Islet precursor cell (in vitro differentiated cells): ENCODE data around the gene TMEM72.
"Not testable (repeated sequence)": the region's sequence is repeated elsewhere in the genome, so short reads cannot be mapped to it uniquely, and the experiment has no call there.

ENCODE experiments used
- DNase-seq: peaks from one replicate; pipeline ENCODE4 v3.0.0-alpha.2; 2018

The TMEM72 gene

DNA sequence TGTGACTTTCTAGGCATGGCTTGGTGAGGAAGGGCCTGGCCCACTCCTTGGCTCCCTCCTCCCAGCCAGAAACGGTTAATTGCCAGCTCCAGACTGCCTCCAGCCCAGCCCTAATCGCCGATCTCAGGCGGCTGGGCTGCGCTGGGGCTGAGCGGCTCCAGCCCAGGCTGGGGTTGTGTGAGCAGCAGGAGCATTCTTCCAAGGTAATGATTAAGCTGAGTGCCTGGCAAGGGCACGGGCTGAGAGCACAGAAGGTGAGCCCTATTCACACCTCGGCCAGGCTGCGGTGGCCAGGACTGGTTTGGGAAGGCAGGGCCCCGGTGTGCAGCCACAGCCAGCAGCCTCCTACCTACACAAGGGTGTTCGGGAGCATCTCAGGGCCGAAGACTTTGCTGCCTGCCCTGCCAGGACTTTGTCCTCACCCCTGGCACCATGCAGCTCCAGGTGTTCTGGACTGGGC lies at the start of gene TMEM72:
TSS of gene TMEM72 (plus strand) at position 257 of the 460 bp plus-strand sequence. CDS start at position 433, 176 bp downstream.
- peak; percentile 89 for DNase-seq

DNA sequence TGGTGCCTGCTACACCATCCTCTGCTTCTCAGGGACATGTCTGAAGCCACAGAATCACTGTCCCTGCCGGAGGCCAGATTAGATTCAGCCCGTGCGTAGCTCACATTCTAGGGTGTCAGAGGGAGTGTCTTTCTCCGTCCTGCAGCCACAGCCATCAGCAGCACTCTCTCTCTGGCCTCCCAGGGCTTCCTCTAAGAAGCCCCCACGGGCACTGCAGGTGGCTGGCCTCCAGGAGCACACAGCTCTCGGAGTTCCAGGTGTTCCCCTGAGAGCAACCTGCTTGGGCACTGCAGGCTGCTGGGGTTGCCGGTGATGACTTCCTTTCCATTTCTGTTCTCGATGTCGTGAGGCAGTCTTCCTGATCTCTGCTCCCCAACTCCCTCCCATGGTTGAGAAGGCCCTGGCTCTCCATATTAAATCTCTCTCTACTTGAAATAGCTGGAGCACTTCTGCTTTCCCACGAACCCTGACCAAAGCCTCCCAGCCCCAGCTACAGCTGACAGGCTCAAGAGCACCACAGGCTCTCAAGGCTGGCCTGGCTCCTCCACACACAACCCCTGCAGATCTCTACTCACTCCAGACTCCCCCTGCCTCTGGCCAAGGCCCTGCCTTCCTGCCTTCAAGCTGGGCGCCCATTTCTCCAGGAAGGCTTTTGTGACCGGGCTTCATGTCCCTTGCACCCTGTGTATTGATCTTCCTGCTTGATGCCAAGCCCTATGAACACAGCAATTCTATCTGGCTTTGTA lies 49.0 kb upstream of the TMEM72 start:
- DNase-seq = peak; percentile 45

DNA sequence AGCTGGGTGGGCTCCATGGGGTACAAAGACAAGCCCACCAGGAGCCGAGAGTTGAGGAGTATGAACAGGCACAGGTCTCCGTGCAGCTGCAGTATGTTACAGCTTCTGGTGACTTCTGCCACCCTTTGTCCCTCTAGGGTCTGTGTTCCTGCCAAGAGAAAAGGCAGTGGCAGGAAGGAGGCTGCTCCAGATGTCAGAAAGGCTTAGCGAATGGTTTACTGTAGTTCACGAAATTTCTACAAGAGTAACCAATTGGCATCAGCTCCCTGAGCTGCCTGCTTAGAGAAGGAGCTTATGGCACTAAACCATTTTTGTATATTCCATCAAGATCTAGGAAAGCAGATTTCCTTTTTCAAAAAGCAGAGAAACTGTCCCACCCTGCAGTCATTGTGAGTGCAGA lies 48.2 kb upstream of the TMEM72 start:
- DNase-seq = peak; percentile 41

DNA sequence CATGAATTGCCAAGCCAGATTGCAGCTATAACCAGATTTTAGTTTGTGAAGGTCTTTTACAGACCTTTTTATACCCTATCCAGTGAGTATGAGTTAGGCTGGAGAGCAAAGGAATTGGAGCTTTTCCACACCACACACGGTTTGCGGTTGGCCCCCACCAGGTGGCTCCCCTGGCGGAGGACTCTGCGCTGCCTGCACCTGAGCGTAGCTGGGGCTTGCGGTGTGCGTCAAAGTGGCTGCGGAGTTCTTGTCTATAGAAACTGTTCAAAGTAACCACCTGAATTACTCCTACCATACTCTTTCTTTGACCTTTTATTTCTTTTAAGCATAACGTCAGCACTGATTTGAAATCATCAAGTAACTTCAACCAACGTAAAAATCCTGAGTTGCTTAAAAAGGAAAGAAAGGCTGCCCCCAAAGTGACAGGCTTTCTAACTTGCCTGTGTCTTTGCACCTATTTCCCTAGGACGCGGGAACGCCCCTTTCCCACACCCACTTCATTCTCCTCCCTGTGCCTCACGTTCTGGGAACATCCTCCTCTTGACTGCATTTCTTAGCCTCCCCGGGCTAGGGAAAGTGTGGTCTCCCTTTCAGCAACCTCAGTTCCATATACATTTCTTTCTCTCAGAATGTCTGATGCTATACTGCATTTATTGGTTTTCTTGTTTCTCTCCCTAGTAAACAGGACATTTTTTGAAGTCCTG lies 47.6 kb upstream of the TMEM72 start:
- peak; percentile 69 for DNase-seq

DNA sequence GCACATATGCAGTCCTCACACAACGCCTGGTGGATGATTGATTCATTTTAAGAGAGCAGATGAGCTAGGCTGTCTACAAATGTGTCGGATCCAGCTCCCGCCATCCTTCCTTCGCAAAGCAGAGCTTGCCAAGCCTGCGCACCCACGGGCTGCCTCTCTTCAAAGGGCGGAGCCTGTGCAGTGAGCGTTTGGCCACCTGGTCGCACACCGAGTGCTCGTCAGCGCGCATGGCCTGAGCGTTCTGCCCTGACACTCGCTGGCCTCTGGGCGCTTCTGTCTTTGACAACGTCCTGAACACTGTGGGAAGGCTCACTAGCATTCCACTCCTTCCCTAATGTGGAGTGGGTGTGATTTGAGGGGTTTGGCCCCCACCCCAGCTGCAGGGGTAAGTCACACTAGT lies 47.1 kb upstream of the TMEM72 start:
- peak; percentile 79 for DNase-seq

DNA sequence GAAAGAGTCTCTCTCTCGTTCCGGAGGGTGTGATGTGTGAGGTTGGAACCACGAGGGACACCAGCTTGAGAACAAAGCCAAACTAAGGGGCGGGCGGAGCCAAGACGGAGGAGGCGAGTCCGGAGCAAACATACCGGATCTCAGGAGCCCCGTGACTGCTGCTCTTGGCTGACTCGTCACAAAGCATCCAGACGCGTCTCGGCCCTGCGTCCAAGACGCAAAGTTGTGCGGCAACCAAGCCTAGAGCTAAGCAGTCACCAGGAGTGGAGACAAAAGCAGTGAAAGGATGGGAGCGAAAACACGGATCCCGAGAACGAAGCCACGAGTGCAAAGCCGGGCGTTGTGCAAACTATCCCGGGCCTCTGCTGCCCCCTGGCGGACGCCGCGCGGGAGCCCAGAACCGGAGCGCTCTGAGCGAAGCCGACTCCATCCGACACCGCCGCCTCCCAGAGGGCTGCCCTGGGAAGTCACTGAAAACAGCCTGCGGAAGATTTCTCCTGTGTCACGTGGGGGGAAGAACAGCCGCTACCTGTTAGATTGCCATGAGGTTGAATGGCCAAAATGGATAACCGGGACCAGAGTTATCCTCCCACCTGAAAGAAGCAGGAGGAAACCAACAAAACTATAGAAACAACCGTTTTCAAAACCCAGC lies 46.4 kb upstream of the TMEM72 start:
- peak; percentile 96 for DNase-seq

DNA sequence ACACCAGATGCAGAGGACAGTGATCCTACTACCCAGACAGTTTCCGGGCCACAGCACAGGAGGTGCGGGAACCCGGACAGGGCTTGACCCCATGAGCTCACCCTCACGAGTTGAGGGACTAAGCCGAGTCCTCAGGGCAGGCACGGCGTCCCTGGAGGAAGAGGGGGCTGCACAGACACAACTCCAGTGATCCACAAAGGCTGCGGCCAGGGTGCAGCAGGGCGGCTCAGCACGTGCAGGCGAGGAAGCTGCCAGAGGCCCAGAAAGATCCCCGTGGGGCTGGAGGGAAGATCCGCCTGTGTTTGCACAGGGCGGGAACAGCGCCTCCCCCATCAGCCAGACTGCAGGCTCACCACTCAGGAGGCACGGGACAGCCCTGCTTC lies 45.9 kb upstream of the TMEM72 start:
- DNase-seq = no peak

DNA sequence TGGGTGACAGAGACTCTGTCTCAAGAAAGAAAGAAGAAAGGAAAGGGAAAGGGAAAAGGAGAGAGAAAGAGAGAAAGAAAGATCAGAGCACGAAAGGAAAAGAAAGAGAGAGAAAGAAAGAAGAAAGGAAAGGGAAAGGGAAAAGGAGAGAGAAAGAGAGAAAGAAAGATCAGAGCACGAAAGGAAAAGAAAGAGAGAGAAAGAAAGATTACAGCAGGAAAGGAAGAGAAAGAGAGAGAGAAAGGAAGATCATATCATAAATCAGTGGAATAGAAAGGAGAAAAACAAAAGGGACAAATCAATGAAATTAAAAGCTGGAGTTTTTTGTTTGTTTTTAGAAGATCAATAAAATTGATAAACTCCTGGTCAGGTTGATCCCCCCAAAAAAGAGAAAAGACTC lies 44.8 kb upstream of the TMEM72 start:
- DNase-seq = not testable (repeated sequence)

DNA sequence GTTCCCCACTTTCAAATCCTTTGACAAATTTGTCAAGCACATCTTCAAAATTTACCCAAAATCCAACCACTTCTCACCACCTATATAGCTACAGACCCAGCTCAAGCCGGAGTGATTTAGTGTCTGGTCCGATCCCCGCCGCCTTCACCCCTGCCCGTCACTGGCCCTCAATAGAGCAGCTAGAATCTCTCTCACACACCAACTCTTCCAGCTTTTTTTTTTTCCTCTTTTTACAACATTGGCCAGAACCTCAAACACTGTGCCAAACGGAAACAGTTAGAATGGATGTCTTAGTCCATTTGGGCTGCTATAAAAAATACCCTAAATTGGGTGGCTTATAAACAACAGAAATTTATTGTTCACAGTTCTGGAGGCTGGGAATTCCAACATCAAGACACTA lies 41.1 kb upstream of the TMEM72 start:
- DNase-seq = peak; percentile 7

DNA sequence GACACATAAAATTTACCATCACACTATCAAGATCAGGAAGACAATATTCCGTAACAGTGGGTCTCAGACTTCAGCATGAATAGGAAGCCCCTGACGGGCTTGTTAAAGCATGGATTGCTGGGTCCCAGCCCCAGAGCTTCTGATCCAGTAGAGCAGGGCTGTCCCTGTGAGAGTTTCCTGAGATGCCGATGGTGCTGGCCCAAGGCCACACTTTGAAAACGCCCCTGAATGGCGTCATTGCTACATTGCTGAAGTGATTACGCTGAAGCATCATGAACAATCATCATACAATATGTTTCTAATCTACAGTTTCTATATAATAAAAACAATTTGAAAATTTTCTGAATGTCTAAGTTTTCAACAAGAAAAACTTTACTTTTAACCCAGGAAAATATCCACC lies 38.0 kb upstream of the TMEM72 start:
- peak; percentile 12 for DNase-seq

DNA sequence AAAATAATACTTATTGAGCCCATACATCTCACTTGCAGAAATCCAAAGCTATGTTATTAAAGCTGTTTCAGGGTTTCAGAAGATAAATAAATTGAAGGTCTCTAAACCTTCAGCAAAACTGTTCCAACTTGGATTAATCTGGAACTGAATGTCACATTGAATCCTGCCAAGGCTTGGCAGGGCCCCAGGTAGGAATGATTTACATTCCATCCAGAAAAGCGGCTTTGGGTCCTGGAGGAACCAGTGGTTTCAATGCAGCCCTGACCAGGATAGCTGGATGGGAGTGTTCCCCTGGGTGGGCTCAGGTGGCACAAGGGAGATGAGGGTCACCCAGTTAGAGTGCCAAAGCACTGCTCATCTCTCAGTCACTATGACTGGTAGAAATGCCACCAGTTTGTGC lies 37.0 kb upstream of the TMEM72 start:
- DNase-seq = peak; percentile 42

DNA sequence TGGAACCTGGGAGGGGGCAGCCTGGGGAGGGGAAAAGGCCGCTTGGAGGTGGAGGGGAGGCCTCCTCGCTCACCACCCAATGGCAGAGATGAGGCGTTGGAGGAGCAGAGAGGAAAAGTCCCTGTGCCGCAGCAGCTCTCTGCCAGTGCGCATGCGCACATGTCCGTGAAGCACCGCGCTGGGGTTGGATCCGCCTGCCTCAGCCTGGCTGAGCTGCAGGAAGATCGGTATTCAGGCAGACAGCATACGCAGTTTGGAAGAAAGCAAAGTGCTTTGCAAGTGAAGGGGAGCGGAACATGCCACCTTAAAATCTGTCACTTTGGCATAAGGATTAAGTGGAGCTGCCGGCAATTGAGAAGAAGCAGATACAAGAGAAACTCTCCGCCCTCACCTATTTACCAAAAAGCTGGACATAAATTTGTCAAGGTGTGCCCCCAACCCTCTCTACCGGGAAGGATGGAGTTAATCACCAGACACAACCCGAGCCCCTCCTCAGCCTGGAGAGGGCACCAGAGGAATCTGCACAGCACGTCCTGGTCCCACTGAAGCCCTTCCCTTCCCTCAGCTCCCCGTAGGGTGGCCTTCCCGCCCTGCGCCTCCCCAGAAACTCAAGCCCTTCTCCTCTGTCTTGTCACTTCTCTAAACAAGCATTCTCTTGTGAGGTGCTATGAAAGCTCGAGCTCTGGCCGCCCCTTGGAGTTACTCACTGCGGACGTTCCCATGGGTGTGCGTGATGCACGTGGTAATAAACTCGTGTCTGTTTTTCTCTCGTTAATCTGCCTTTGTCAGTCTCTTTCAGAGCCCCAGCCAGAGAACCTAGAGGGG lies 32.2 kb upstream of the TMEM72 start:
- DNase-seq = peak; percentile 97

DNA sequence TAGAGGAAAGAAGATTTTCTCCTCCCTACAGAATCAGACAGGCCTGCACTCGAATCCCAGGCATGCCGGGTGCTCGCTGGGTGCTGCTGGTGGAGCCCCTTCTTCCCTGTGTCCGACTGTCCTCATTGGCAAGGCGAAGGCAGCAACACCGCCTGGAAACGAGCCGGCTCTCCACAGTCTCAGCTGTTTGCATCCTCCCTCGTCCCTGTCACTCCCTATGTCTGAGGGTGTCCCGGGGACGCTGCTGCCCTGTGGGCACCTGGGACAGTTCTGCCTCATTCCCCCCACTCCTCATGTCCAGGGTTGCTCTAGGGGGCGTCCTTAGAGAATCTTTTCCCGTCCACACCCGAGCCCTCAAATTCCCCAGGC lies 31.6 kb upstream of the TMEM72 start:
- DNase-seq = no peak

DNA sequence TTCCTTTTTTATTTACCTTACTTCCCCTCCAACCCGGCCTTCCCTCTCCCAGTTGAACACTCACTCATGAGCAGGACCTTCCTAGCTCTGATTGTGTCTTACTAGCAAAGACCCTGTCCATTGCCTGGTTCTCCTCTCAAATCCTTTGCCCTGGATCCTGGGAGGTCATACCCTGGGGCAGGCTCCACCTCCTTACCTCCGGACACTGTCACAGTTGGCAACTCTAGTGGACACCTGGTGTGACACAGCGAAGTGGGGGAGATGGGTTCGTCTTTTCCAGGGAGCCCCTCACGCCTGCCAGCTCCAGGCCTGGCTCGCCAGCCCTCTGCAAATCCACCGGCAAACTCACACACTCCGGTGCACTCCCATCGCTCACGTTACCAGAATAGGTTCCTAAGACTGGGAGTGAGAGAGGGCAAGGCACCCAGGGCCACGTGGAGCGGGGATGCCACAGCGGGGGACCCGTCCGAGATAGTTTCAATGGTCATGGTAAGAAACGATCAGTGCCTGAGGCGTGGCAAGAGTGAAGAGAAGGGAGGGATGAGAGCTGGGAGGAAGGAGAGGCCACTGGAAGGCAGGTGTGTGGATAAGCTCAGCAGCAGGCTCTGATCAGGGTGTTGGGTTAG lies 30.9 kb upstream of the TMEM72 start:
- DNase-seq = peak; percentile 35

DNA sequence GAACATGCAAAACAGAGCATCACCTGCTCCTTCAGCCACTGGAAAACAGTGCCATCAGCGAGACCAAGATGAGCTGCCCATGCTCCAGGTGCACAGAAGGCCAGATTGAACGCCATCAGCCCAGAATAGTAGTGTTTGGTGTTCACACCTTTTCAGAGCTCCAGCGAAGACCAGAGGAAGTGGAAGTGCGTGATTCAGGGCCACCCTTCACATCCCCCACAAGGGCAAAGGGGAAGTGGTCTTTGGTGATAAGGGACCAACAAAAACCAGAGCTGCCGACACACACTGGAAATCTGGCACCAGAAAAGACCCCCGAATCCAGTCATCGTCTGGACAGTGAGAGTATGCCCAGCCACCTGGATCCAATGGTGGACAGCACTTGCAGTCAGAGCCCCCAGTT lies 29.5 kb upstream of the TMEM72 start:
- DNase-seq = no peak

DNA sequence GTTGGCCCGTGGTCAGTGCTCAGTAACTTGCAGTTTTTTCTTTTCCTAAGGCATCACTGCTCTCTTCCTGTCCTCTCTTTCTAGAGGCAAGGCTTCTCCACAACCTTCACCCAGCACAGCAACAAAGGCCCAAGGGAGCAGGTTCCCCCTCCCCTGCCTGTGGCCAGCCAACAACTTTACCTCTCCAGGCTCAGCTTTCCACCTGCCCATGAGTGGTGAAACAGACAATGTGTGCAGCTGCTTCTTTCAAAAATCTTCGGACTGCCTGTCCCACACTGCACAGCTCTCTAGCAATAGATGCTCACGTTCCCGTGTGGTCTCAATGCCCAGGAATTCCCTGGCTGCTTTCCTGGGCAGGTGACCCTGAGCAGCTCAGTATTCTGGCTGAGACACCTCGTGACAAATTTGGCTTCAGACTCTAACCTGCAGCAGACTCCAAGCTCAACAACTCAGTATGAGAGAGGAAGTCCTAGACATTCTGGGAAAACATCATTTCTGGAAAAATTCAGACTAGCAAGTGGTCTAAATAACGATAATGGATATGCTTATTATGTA lies 28.9 kb upstream of the TMEM72 start:
- peak; percentile 53 for DNase-seq

DNA sequence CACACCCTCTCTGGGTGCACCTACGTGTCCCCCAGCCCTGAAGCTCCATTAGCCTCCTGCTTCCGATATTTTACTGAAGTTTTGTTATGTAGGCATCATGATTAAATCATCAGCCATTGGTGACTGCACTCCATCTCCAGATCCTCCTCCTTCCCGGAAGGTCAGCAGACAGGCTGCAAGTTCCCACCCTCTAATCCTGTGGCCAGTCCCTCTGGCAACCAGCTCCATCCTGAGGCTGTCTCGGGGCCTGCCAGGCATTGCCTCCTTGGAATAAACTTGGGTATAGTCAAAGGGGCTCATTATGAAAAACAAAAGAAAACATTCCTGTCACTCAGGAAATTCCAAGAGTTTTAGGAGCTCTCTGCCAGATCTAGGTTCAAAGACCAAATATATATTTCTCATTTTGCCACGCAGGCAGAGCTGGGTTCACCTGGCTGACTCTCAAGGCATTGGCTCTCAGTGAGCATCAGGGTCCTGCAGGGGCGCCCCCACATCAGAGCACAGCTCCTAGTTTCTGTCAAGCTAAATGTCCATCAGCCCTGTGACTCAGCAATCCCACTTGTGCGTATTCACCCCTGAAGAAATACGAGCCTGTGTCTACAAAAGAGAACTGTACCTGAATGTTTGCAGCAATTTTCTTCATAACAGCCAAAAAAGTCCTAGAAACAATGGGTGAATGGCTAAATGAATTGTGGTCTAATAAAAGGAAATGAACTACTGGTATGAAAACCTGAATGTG lies 27.4 kb upstream of the TMEM72 start:
- DNase-seq = peak; percentile 57

DNA sequence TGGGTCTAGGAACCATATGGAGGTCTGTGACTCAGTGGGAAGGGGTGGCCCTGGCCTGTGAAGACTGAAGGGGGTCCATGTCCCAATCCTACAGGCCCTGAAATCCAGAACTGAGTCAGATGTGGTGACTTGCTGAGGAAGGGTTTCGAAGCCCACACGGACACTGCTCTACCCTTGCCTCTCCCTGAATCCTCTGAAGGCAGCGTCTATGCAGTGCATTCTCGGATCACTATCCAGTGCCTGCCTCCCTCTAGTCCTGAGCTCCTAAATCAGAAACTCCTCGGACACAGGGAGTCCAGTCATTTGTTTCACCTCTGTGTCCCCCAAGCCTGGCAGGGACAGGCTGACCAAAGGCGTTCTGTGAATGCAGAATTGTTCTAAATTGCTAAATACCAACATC lies 25.4 kb upstream of the TMEM72 start:
- DNase-seq = peak; percentile 45

DNA sequence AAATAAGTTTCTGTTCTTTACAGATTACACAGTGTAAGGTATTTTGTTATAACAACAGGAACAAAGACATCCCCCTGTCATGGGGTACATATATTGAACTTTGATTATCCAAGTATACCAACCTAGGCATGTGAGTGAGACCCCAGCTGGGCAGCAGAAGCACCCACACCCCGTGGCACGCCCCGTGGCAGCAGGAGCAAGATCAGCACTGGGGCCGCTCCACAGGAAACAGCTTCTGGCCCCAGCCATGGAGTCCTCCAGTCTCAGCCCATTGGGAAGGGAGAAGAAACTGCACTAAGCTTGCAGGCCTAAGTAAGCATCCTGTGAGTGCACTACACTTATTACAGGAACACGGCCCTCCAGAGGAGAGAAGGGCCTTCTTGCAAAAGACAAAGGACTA lies 24.2 kb upstream of the TMEM72 start:
- DNase-seq = peak; percentile 28

DNA sequence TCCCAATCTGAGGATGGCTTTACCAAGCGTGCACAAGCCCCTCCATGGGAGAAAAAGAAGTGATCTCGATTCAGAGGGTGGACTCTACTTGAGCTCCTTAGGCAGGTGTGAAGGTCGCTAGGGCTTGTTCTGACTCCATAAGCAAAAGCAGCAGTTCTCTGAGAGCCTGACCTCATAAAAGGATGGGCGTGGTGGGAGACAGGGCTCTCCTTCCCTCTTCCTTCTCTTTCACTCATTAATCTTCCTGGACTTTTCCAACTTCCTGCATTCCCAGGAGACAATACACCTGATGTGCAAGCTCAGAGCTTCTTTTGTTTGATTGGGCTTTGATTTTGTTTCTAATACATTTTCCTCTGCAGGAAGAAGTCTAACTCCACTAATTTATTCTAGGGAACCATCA lies 22.3 kb upstream of the TMEM72 start:
- no peak for DNase-seq

DNA sequence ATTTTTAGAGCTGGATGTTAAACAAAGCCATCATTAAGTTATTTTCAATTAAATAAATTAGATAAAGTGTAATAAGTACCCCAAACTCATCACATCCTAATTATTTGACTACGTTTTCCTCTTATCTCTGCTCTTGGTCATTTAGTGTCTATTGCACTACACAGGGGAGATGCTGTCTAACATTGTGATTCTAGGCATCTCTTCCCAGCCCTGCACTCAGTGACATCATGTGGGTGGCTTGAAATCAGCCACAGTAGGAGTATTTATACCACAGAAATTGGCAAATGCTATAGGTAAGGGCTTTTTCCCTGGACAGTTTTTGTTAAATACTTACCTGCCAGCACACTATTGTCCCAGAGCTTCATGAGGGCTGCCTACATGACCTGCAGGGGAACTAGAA lies 21.3 kb upstream of the TMEM72 start:
- no peak for DNase-seq
